Neuronal stem cell (in vitro differentiated cells): ENCODE measurements around the gene DENND2C.

Experiments used
- DNase-seq: peaks from one replicate; pipeline ENCODE4 v3.0.0-alpha.2; 2013; ENCODE audit warnings: low spot score
- H2AFZ ChIP-seq: one replicate; pipeline ENCODE4 v1.6.1; 2013; ENCODE audit warnings: mild to moderate bottlenecking, low read length, inconsistent platforms
- H2AK5ac ChIP-seq: 2 replicates; pipeline ENCODE4 v1.6.1; 2013; ENCODE audit warnings: low read depth, mild to moderate bottlenecking, inconsistent platforms, low read length, moderate library complexity, mixed read lengths
- H2BK120ac ChIP-seq: 2 replicates; pipeline ENCODE4 v1.6.1; 2013; ENCODE audit warnings: low read depth, mild to moderate bottlenecking, inconsistent platforms, low read length, moderate library complexity, mixed read lengths
- H2BK12ac ChIP-seq: one replicate; pipeline ENCODE4 v1.6.1; 2013; ENCODE audit warnings: low read length, inconsistent platforms
- H2BK15ac ChIP-seq: 2 replicates; pipeline ENCODE4 v1.6.1; 2013; ENCODE audit warnings: mild to moderate bottlenecking, low read length, inconsistent platforms, mixed read lengths
- H2BK5ac ChIP-seq: one replicate; pipeline ENCODE4 v1.6.1; 2013; ENCODE audit warnings: inconsistent platforms, mild to moderate bottlenecking, low read length, moderate library complexity
- H3K14ac ChIP-seq: one replicate; pipeline ENCODE4 v1.6.1; 2013; ENCODE audit warnings: low read length, inconsistent platforms
- H3K18ac ChIP-seq: 2 replicates; pipeline ENCODE4 v1.6.1; 2013; ENCODE audit warnings: low read length, inconsistent platforms
- H3K23ac ChIP-seq: 2 replicates; pipeline ENCODE4 v1.6.1; 2013; ENCODE audit warnings: low read depth, mild to moderate bottlenecking, mixed read lengths, low read length, inconsistent platforms; ENCODE audit not compliant: poor library complexity
- H3K27ac ChIP-seq: replicated peaks from 3 replicates; pipeline ENCODE4 v1.5.1; 2013; ENCODE audit warnings: low read length, inconsistent platforms
- H3K27me3 ChIP-seq, 3 experiments: 2 replicates each; pipeline ENCODE4 v1.6.1; 2013; ENCODE audit warnings: low read length in 3 of 3, mild to moderate bottlenecking in 2 of 3, inconsistent platforms in 1 of 3, low read depth in 1 of 3, mixed read lengths in 1 of 3, moderate library complexity in 1 of 3; ENCODE audit not compliant: control insufficient read depth in 3 of 3, insufficient read depth in 3 of 3
- H3K36me3 ChIP-seq, 2 donors: replicated peaks in 1 of 2; 2 replicates each; pipeline ENCODE4 v1.6.1; 2013; ENCODE audit warnings: low read length in 2 of 2; ENCODE audit not compliant: control insufficient read depth in 2 of 2, insufficient read depth in 2 of 2
- H3K4ac ChIP-seq: 2 replicates; pipeline ENCODE4 v1.6.1; 2013; ENCODE audit warnings: inconsistent platforms, mild to moderate bottlenecking, low read length, moderate library complexity
- H3K4me1 ChIP-seq, 2 donors: 1 replicate in 1 of 2; 2 replicates in 1 of 2; pipeline ENCODE4 v1.6.1; 2013; ENCODE audit warnings: low read length in 2 of 2, low read depth in 1 of 2; ENCODE audit not compliant: control insufficient read depth in 2 of 2, insufficient read depth in 1 of 2
- H3K4me2 ChIP-seq: one replicate; pipeline ENCODE4 v1.6.1; 2013; ENCODE audit warnings: mild to moderate bottlenecking, low read length, inconsistent platforms; ENCODE audit not compliant: insufficient read depth, poor library complexity, severe bottlenecking
- H3K4me3 ChIP-seq, 2 donors: 2 replicates each; pipeline ENCODE4 v1.5.1; 2013; ENCODE audit warnings: low read length in 2 of 2, mild to moderate bottlenecking in 2 of 2, inconsistent platforms in 1 of 2, moderate library complexity in 1 of 2
- H3K79me1 ChIP-seq: one replicate; pipeline ENCODE4 v1.6.1; 2013; ENCODE audit warnings: low read depth, mild to moderate bottlenecking, inconsistent platforms, low read length, moderate library complexity
- H3K9ac ChIP-seq: one replicate; pipeline ENCODE4 v1.6.1; 2013; ENCODE audit warnings: mild to moderate bottlenecking, low read depth, low read length, inconsistent platforms; ENCODE audit not compliant: poor library complexity
- H3K9me3 ChIP-seq, 2 donors: replicated peaks in 1 of 2; 2 replicates each; pipeline versions ENCODE3 to v1.6.1; 2013; ENCODE audit warnings: low read length in 2 of 2, mild to moderate bottlenecking in 2 of 2, inconsistent platforms in 1 of 2, low read depth in 1 of 2, mixed read lengths in 1 of 2, moderate library complexity in 1 of 2; ENCODE audit not compliant: control insufficient read depth in 2 of 2, insufficient read depth in 1 of 2
- H4K8ac ChIP-seq: one replicate; pipeline ENCODE4 v1.6.1; 2013; ENCODE audit warnings: low read depth, mild to moderate bottlenecking, inconsistent platforms, low read length, moderate library complexity
- H4K91ac ChIP-seq: one replicate; pipeline ENCODE4 v1.6.1; 2013; ENCODE audit warnings: low read length, low read depth, mild to moderate bottlenecking, inconsistent platforms; ENCODE audit not compliant: poor library complexity
- WGBS, 2 donors: extraction: QIAGEN DNeasy Blood & Tissue Kit; methylation state at CpG; one replicate each; pipeline ENCODE4 v1.1.7; 2013; ENCODE audit warnings: missing lambda C conversion rate in 2 of 2, mixed read lengths in 1 of 2; ENCODE audit not compliant: insufficient read length in 2 of 2, insufficient replicate concordance in 1 of 2; ENCODE audit errors: extremely low coverage in 2 of 2; 5-methylcytosine and 5-hydroxymethylcytosine counted together

DENND2C gene

DNA sequence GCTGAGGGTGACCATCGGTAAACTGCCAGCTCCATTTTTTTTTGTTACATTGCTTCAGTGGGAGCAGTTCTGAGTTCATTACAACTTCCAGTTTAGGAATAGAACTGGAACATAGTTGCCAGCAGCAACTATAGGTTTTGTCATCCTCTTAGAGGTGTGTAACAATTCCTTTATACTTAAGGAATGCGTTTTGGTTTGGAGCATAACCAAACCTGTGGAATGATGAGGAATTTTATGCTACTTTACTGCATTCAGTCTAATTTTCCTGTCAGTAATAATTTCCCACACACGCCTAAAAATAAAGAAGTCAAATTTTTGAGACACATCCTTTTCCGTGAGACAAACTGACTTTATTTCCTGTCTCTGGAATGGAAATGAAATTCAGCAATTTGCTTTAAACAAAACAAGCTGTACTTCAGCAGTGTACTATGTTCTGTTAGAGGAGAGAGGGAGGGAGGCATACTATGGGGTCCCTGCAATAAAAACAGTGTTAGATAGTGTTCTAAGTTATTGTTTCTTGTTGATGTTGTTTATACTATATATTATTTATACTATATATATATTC is 30.3 kb upstream of the DENND2C start:
- Histone ChIP-seq H3K23ac (no peak overlapping the region), H2AFZ (no peak overlapping the region), H3K4ac (no peak overlapping the region), H2BK5ac (no peak overlapping the region), H2BK15ac (no peak overlapping the region), H3K4me3 (no peak overlapping the region), H2BK12ac (no peak overlapping the region), H3K4me2 (no peak overlapping the region), H3K79me1 (no peaks in the 10 kb centered on the region), H4K8ac (no peak overlapping the region), H4K91ac (no peak overlapping the region), H3K18ac (no peak overlapping the region), H2AK5ac (no peak overlapping the region), H3K9ac (no peak overlapping the region), H3K9me3 (no peaks in the 10 kb centered on the region), H3K4me1 (no peaks in the 10 kb centered on the region), H3K27me3 (peaks cover 0 to 5% (median 0%) of the 10 kb centered on the region in 3 experiments), H3K36me3 (peaks cover 0 to 3% of the 10 kb centered on the region in 2 donors), H3K27ac (no peak overlapping the region), H3K14ac (no peak overlapping the region), H2BK120ac (no peak overlapping the region)
- no peak for DNase-seq
- no CpG with 5 or more reads among the region's 4 CpGs for WGBS, 2 donors

DNA sequence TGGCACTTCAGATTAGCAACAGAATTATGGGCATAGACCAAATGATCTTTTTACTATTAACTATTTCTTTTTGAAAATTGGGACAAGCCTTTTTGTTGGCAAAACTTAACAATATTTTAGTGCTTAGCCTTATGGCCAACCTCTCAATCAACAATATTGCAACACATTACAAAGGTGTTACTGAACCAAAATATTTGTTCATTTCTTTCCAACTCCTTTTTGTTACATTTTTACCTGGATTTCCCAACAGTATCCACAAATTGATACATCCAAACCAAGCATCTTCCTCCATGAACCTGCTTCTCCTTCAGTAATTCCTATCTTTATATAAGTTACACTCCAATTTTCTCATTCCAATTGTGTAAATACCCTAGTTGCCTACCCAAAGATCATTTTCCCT is 27.0 kb upstream of the DENND2C start:
- Histone ChIP-seq H3K4me3 (no peak overlapping the region), H2BK15ac (no peak overlapping the region), H3K23ac (no peak overlapping the region), H4K8ac (no peak overlapping the region), H3K18ac (no peak overlapping the region), H3K9ac (no peak overlapping the region), H2BK12ac (no peak overlapping the region), H4K91ac (no peak overlapping the region), H3K4me1 (no peaks in the 10 kb centered on the region), H3K14ac (no peak overlapping the region), H3K9me3 (no peaks in the 10 kb centered on the region), H3K4me2 (no peak overlapping the region), H2BK5ac (no peak overlapping the region), H3K27ac (no peak overlapping the region), H2AFZ (no peak overlapping the region), H2AK5ac (no peak overlapping the region), H3K27me3 (peaks cover 0 to 5% (median 0%) of the 10 kb centered on the region in 3 experiments), H2BK120ac (no peak overlapping the region), H3K4ac (no peak overlapping the region), H3K79me1 (no peaks in the 10 kb centered on the region), H3K36me3 (no peaks in the 10 kb centered on the region)
- DNase-seq, result no peak

DNA sequence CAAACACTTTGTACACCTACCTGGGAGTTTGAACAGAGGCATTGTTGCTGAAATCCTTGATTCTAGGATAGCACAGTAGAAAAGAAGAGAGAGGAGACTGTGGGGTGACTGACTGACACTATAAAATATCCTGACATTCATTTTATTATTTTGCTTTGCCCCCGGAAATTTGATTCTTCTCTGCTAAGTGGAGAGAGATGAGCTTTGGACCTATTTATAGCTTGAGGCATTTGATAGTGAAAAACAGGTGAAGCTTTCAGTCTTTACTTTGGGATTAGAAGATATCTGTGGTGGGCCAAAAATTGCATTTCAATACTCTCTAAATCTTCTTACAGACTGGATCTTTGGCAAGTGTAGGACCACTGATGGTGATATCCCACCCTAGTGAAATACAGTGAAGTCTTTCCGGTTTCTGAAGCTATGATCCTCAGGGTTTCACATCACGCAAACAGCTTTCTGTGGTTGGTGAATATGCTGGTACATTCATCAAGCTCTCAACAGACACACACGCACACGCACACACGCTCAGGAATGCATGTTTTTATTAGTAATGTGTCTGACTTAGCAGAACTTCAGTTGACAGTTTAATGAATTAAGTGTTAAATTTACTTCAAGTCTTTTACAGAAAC is 25.7 kb upstream of the DENND2C start, which contains the start of gene AMPD1:
Gene AMPD1 (minus strand): TSS at position 117 of the 629 bp plus-strand sequence. CDS start 75 bp downstream, at position 42.
- H3K27me3 ChIP-seq, result peaks cover 0 to 8% (median 0%) of the 10 kb centered on the region in 3 experiments
- no peaks in the 10 kb centered on the region for H3K36me3 ChIP-seq
- no CpG with 5 or more reads among the region's 6 CpGs for WGBS, 2 donors
- no peaks in the 10 kb centered on the region for H3K4me1 ChIP-seq
- H3K4me3 ChIP-seq, result no peak within 1 kb of the TSS
- H2AFZ ChIP-seq, result no peak within 1 kb of the TSS
- H2BK5ac ChIP-seq, result no peak within 1 kb of the TSS
- H2BK15ac ChIP-seq, result no peak within 1 kb of the TSS
- H3K27ac ChIP-seq, result no peak within 1 kb of the TSS
- no peak within 1 kb of the TSS for H4K8ac ChIP-seq
- no peak within 1 kb of the TSS for H3K4me2 ChIP-seq
- DNase-seq, result no peak
- no peak within 1 kb of the TSS for H3K18ac ChIP-seq
- H2BK12ac ChIP-seq, result no peak within 1 kb of the TSS
- no peak within 1 kb of the TSS for H3K14ac ChIP-seq
- no peak within 1 kb of the TSS for H3K9ac ChIP-seq
- no peak within 1 kb of the TSS for H2AK5ac ChIP-seq
- no peak within 1 kb of the TSS for H4K91ac ChIP-seq
- H3K79me1 ChIP-seq, result no peaks in the 10 kb centered on the region
- H2BK120ac ChIP-seq, result no peak within 1 kb of the TSS
- H3K4ac ChIP-seq, result no peak within 1 kb of the TSS
- H3K9me3 ChIP-seq, result no peaks in the 10 kb centered on the region
- H3K23ac ChIP-seq, result no peak within 1 kb of the TSS

DNA sequence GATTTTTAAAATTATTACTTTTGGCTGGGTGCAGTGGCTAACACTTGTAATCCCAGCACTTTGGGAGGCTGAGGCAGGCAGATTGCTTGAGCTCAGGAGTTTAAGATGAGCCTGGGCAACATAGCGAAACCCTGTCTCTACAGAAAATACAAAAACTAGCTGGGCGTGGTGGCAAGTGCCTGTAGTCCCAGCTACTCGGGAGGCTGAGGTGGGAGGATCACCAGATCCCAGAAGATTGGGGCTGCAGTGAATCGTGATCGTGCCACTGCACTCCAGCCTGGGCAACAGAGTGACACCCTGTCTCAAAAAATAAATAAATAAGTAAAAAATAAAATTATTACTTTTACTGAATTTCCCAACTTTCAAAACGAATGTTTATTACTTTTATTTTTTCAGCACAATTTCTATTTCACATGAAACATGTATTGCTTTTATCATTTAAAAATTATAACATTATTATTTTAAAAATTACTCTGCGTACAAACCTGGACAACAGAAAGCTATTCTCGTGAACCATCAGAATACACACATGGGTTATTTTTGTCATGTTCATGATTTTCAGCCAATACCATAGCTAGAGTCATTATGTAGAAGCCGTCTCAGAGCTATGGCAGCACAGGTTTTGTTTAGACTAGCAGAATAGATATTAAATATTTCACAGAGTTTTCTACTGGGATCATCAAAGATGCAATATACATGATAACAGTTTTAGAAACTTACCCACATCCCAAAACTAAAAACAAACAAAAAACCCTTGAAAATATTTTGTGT is 24.9 kb upstream of the DENND2C start:
- Histone ChIP-seq H3K18ac (no peak overlapping the region), H3K9me3 (no peaks in the 10 kb centered on the region), H3K79me1 (no peaks in the 10 kb centered on the region), H2BK120ac (no peak overlapping the region), H3K36me3 (no peaks in the 10 kb centered on the region), H4K91ac (no peak overlapping the region), H3K27me3 (peaks cover 0 to 5% (median 0%) of the 10 kb centered on the region in 3 experiments), H2BK12ac (no peak overlapping the region), H3K4me1 (no peaks in the 10 kb centered on the region), H3K4me2 (no peak overlapping the region), H3K14ac (no peak overlapping the region), H3K23ac (no peak overlapping the region), H2AK5ac (no peak overlapping the region), H2BK5ac (no peak overlapping the region), H3K4ac (no peak overlapping the region), H3K4me3 (no peak overlapping the region), H3K9ac (no peak overlapping the region), H2BK15ac (no peak overlapping the region), H4K8ac (no peak overlapping the region), H2AFZ (no peak overlapping the region), H3K27ac (no peak overlapping the region)
- no peak for DNase-seq
- WGBS, 2 donors, result no CpG with 5 or more reads among the region's 9 CpGs
